Measurements from ENCODE around the gene ATXN1L.
"Not testable (repeated sequence)": the region's sequence is repeated elsewhere in the genome, so short reads cannot be mapped to it uniquely, and the experiment has no call there.

The ATXN1L gene

DNA sequence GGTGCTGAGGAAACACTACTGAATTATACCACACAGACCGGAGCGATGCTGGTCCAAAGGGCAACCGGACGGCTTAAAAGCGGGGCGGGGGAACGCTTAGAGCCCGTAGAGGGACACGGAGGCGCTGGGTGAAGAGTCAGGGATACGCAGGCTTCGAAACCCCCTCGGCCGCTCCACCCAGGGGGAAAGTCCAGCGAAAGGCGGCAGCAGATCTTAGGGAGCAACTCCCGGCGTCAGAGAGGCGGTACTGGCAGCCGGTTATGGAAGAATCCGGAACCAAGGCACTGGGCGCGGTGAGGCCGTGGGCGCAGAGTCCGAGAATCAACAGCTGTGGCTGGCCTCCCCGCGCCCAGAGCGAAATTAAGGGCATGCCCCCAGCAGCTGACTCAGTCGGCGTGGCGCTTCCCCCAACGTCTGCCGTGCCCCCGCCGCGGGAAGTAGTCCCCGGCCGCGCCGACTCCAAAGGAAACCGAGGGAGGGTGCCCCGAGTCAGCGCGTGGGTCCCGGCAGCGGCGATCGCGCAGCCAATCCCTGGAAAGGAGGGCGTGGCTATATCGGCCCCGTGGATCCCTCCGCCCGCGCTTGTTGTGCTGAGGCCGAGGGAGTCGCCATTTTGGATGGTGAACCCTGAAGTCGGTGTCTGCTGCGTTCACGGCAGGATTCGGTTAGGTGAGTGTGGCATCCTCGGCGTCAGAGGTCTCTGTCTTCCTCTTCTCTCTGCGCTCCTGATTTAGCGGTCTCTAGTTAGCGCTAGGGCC lies 49.3 kb downstream of the ATXN1L start, which contains the start of gene IST1:
TSS of gene IST1 (plus strand) at position 611 of the 758 bp plus-strand sequence. CDS start 20,110 bp downstream, outside the sequence.
- peak; percentile 99 for DNase-seq

GRCh38 chr16:71895679-71896365 lies 50.0 kb downstream of the ATXN1L start:
- DNase-seq = peak; percentile 40

- DNase-seq = no peak
Measured at GRCh38 chr16:71896764-71897368, 51.1 kb downstream of the ATXN1L start.

DNA sequence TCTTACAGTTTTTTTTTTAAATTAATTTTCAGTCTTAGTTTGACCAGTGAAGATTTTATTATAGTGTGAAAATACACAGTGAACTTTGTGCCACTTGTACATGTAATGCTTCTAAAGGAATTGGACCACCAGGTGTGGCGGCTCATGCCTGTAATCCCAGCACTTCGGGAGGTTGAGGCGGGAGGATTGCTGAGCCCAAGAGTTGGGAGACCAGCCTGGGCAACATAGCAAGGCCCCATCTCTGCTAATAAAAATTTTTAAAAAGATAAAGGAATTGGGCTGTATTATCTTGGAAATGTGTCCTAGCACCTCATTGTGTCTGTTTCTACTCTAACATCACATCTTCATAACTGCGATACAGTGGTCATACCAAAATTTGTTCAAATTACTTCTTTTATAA lies 53.4 kb downstream of the ATXN1L start:
- DNase-seq = no peak

- DNase-seq = no peak
Measured at GRCh38 chr16:71902656-71903365, 57.0 kb downstream of the ATXN1L start.

- DNase-seq = no peak
Measured at GRCh38 chr16:71903608-71904007, 57.8 kb downstream of the ATXN1L start.

DNA sequence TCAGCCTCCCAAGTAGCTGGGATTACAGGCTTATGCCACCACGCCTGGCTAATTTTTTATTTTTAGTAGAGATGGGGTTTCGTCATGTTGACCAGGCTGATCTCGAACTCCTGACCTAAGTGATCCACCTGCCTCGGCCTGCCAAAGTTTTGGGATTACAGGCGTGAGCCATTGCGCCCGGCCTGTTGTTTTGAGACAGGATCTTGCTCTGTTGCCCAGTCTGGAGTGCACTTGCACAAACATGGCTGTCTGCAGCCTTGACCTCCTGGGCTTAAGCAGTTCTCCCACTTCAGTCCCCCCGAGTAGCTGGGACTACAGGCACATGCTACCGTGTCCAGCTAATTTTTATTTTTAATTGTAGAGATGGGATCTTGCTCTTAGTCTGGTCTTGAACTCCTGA lies 58.5 kb downstream of the ATXN1L start:
- DNase-seq = no peak

GRCh38 chr16:71905765-71906164 lies 60.0 kb downstream of the ATXN1L start:
- not testable (repeated sequence) for DNase-seq
